HepG2 (cell line): ENCODE measurements around the gene JOSD1. TPM values are rescaled to one million over a fixed set of nuclear protein-coding genes. Genes with fewer than 3 reads are reported as not detected.

Experiments
- CEBPB ChIP-seq: IDR thresholded peaks from 2 replicates; pipeline ENCODE4 v1.6.1; 2011; ENCODE audit warnings: low read depth, low read length, improper control_type of control experiment, borderline replicate concordance
- ESRRA ChIP-seq: sonication (generic); formaldehyde crosslinking; IDR thresholded peaks from 2 replicates; pipeline ENCODE4 v1.5.1; 2020; ENCODE audit warnings: mild to moderate bottlenecking, low read depth, missing genetic modification reagents
- MLLT10 ChIP-seq: sonication (generic); formaldehyde crosslinking; IDR thresholded peaks from 2 replicates; pipeline ENCODE4 v1.4.0; 2020; ENCODE audit warnings: missing genetic modification reagents
- NFIB ChIP-seq: sonication (generic); formaldehyde crosslinking; IDR thresholded peaks from 2 replicates; pipeline ENCODE4 v1.9.0; 2021; ENCODE audit warnings: missing genetic modification reagents, mild to moderate bottlenecking, borderline replicate concordance
- REL ChIP-seq: sonication (generic); formaldehyde crosslinking; conservative IDR thresholded peaks from 2 replicates; pipeline ENCODE4 v1.8.0; 2022; ENCODE audit warnings: mild to moderate bottlenecking, missing genetic modification reagents, moderate library complexity
- TCF7 ChIP-seq: sonication (generic); IDR thresholded peaks from 2 replicates; pipeline ENCODE4 v1.6.1; 2016; ENCODE audit warnings: antibody characterized with exemption, low read depth
- ZBTB43 ChIP-seq: sonication (generic); formaldehyde crosslinking; conservative IDR thresholded peaks from 2 replicates; pipeline ENCODE4 v1.4.0; 2020; ENCODE audit warnings: missing genetic modification reagents
- ZNF101 ChIP-seq: sonication (generic); formaldehyde crosslinking; IDR thresholded peaks from 2 replicates; pipeline ENCODE4 v1.4.0; 2020; ENCODE audit warnings: mild to moderate bottlenecking, low read depth, missing genetic modification reagents, borderline replicate concordance
- ZNF276 ChIP-seq: sonication (generic); formaldehyde crosslinking; IDR thresholded peaks from 2 replicates; pipeline ENCODE4 v1.4.0; 2020; ENCODE audit warnings: mild to moderate bottlenecking, low read depth, missing genetic modification reagents
- ZNF281 ChIP-seq: sonication (generic); formaldehyde crosslinking; IDR thresholded peaks from 2 replicates; pipeline ENCODE4 v1.4.0; 2020; ENCODE audit warnings: missing genetic modification reagents, borderline replicate concordance
- polyA plus RNA-seq, 8 experiments: library from polyadenylated mRNA; depleted of rRNA in 3 of 8; stranded (reverse) in 7 of 8; unstranded in 1 of 8; fragments of >200 nt; fragmentation: Illumina TruSeq in 4 of 8; extraction: Trizol in 4 of 8; gene quantifications; 2 replicates each; pipeline versions ENCODE4 v1.2.1 to v1.2.3, GENCODE V29; 2011 to 2016; ENCODE audit warnings: low read depth in 4 of 8, missing spikeins in 1 of 8, mixed read lengths in 1 of 8; ENCODE audit not compliant: insufficient read depth in 1 of 8
- total RNA-seq, 5 experiments: library from RNA; depleted of rRNA; stranded (reverse); fragments of >200 nt; fragmentation: Illumina TruSeq; extraction: Trizol; gene quantifications; 2 replicates each; pipeline ENCODE4 v1.2.3, GENCODE V29; 2016; ENCODE audit warnings: low read depth in 1 of 5

Gene JOSD1
- total and polyA plus RNA-seq, 2 of the 13 experiments (the other 11 are each of a cell fraction or from before 2014, with no cell fraction given): 31.7 to 38.4 TPM

- no peak for TF ChIP-seq CEBPB
- no peak for TF ChIP-seq ZNF101 (CRISPR knock-in tag)
- no peak for TF ChIP-seq REL (CRISPR knock-in tag)
- no peak for TF ChIP-seq MLLT10
- no peak for TF ChIP-seq ZNF281 (CRISPR knock-in tag)
- no peak for TF ChIP-seq ESRRA
- no peak for TF ChIP-seq NFIB (CRISPR knock-in tag)
- TF ChIP-seq ZBTB43 (CRISPR knock-in tag): no peak
- no peak for TF ChIP-seq TCF7
- no peak for TF ChIP-seq ZNF276 (CRISPR knock-in tag)
Observed at GRCh38 chr22:38699784-38700183, 959 bp downstream of the JOSD1 start (continued).
